GM18511 (cell line): Measurements from ENCODE around the gene SIN3A.
"Not testable (repeated sequence)": the region's sequence is repeated elsewhere in the genome, so short reads cannot be mapped to it uniquely, and the experiment has no call there.

Experiments used
- ATAC-seq: cut with Tn5 transposase; IDR thresholded peaks from one replicate; pipeline ENCODE4 v1.9.1; 2021; ENCODE audit warnings: mild to moderate bottlenecking, moderate library complexity; ENCODE audit not compliant: unreplicated experiment

Gene SIN3A

DNA sequence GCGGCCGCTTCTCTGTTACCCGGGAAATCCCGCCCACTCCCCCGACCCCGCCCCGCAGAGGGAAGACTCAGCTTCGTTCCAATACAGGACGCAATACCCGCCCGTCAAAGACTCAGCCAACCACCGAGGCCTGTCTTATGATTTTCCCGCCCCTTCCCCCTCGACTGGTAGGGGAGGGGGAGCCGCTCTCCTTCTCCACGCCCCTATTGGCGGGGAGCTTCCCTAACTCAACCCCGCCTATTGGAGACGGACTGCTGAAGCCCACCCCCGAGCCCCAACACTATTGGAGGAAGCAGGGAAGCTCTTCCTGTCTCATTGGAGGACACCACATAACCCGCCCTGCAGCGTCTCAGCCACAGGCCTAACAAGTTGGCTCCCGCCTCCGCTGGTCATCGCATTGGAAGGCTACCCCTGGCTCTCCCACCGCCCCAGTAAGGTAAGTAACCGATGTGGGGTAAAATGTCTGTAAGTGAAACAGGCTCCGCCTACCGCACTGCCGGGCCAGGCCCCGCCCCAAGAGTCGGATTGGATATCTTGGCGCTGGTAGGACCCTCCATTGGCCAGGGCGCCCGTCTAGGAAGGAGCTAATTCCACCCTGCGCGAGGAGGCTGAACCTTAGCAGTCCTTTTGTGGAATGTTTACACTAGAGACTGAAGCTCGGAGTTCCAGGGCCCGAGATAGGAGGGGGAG is at the start of gene SIN3A:
TSS of gene SIN3A (minus strand) at position 17 of the 690 bp plus-strand sequence. CDS start 21,315 bp downstream, outside the sequence.
- peak; percentile 52 for ATAC-seq

DNA sequence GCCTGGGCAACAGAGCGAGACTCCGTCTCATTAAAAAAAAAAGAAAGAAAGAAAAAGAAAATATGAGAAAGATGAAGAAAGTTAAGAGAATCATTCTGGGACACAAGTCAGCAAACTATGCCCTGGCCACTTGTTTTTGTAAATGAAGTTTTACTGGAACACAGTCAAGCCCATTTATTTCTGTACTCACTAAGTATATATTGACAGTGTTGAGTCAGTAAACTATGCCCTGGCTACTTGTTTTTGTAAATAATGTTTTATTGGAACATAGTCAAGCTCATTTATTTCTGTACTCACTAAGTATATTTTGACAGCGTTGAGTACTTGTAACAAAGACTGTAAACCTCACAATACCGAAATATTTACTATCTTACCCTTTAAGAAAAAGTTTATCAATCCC is 42.2 kb upstream of the SIN3A start:
- ATAC-seq = no peak

GRCh38 chr15:75483961-75484360 is 32.5 kb upstream of the SIN3A start:
- no peak for ATAC-seq

GRCh38 chr15:75483556-75483955 is 32.1 kb upstream of the SIN3A start:
- ATAC-seq = not testable (repeated sequence)

DNA sequence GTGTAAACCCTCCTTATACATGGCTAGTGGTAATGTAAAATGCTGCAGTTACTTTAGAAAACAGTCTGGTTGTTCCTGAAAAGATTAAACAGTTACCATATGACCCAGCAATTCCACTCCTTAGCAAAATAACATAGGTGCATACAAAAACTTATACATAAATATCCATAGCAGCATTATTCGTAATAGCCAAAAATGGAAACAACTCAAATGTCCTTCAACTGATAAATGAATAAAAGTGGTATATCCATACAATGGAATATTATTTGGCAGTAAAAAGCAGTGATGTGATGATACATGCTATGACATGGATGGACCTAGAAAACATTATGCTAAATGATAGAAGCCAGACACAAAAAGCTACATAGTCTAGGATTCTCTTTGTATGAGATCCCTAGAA is 31.6 kb upstream of the SIN3A start:
- ATAC-seq = no peak

DNA sequence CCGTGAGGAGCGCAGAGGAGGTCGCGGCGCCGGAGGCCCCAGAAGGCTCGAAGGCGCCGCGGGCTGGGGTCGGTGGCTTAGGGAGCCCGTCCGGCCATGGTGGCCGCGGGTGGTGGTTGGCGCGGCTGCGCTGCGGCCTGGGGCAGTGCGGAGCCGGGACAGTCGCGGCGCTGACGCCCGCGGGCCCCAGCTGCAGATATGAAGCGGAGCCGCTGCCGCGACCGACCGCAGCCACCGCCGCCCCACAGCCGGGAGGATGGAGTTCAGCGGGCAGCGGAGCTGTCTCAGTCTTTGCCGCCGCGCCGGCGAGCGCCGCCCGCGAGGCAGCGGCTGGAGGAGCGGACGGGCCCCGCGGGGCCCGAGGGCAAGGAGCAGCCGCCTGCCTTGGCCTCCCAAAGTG is 29.0 kb upstream of the SIN3A start:
- ATAC-seq = not testable (repeated sequence)

DNA sequence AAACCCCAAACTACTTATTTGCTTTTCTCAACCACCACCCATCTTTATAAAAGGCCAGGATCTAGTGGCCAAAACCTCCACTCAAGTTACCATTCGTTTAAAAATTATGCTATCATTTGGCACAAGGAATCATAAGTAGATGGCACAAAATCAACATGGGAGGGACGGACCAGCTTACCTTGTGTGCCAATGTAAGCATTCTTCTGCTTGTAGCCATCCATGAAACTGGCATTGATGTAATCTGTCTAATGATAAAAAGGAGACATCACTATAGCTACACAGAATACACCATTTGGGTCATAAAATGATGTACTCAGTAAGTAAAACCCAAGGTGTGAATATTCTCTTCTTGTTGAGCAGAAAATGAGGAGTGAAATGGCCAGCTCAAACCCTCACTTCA is 28.2 kb upstream of the SIN3A start:
- ATAC-seq = no peak

DNA sequence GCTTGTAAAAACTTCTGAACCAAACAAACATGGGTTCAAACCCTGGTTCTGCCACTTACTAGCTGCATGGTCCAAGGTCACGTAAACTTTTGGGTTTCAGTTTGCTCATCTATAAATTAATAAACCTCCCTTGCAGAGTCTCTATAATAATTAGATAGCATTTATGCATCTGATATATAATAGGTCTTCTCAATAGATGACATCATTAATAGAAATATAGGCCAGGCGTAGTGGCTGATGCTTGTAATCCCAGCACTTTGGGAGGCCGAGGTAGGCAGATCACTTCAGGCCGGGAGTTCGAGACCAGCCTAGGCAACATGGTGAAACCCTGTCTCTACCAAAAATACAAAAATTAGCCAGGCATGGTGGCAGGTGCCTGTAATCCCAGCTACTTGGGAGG is 25.6 kb upstream of the SIN3A start:
- not testable (repeated sequence) for ATAC-seq

GRCh38 chr15:75468913-75469598 is 17.6 kb upstream of the SIN3A start:
- no peak for ATAC-seq

- no peak for ATAC-seq
These were observed 9.2 kb upstream of the SIN3A start for GRCh38 chr15:75460646-75461045.

DNA sequence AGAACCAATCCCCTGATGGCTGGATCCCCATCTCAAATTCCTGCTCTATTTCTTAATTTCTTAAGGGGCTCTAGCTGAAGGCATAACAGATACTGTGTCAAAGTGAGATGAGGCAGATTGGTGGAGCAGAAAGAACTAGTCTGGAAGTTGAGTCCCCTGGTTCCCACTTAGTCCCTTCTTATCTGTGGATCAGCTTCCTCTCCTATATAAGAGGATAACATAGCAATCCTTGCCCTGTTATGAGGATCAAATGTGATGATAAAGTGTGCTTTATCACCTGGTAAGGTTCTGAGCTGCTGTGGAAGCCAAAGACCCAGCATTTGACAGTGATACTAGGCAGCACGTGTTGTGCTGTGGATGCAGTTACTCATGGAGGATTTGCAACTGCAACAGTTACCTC is 8.1 kb upstream of the SIN3A start:
- no peak for ATAC-seq

DNA sequence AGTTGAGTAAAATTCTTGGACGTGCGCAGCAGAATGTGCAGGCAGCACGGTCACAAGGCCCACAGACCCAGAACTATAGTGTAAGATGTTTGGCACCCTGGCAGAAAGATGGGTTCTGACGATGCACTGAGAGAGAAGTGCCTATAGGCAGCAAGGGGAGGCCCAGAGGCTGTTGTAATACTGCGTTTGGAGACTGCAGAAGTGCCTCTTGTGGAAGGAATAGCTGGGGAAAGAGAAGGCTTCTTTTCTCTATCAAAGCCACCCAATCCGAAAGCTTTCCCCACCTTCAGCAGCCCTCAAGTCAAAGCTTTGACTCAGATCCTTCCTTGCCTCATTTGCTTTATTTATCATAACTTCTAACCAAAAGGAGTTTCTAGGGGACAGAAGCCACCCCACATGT is 5.2 kb upstream of the SIN3A start:
- no peak for ATAC-seq

DNA sequence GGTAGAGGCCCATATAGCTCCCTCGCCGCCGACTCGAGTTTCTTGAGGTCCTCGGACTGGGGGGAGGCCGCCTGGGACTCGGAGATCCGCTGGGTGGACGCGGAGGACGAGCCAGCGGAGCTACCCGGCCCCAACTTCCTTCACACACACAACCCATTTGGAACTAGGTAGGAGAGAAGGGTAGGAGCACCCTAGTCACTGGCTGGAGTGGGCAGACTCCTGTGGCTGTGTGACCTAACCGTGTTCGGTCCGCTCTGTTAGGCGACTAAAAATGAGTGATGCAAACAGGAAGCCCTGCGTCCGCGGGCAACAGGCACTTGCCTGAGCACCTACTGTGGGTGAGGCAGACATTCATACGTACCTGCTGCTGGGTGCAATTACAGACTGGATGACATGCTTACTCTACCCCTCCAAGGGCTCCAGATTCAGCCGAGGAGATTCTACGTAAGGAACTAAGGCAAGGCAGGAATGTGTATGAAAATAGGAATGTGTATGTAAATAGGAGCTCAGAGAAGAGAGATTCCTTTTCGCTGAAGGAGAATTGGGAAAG is 4.6 kb upstream of the SIN3A start:
- no peak for ATAC-seq

GRCh38 chr15:75455424-75455981 is 4.0 kb upstream of the SIN3A start:
- no peak for ATAC-seq

GRCh38 chr15:75454471-75455378 is 3.2 kb upstream of the SIN3A start:
- no peak for ATAC-seq

DNA sequence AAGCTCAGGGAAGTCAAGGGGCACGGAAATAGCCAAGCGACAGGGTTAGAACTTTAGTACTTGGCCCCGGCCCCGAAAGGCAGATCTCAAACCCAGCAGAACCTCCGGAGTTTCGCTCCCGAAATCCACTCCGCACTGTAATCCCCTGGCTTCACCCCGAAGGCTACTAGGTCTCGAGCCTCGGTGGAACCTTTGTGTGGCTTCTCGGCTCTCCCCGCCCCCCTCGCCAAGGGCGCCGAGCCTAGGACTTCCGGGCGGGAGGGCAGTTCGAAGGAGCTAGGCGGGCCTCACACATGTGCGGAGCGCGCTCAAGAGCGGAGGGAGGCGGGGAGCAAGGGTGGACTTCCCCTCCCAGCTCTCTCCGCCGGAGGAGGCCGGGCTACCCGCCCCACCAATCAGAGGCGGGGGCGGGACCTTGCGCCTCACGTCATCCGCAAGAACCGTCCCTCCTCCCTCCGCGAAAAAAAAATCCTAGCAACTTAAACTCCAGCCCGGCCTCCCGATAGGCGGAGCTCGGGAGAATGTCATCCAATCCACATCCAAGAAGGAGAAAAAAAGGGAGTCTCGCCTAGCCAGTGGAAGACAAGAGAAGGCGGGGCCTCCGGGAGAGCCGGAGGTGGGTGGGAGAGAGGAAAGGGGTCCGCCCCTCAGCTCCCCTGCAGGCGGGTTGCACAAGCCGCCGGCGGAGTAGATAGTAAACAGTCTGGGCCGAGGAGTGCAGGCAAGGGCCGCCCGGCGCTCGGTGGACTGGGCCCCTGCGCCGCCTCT is 2.4 kb upstream of the SIN3A start:
- peak; percentile 35 for ATAC-seq

- no peak for ATAC-seq
These were observed 1.6 kb upstream of the SIN3A start for GRCh38 chr15:75452865-75453702.

GRCh38 chr15:75452364-75452864 is 924 bp upstream of the SIN3A start:
- ATAC-seq = no peak

DNA sequence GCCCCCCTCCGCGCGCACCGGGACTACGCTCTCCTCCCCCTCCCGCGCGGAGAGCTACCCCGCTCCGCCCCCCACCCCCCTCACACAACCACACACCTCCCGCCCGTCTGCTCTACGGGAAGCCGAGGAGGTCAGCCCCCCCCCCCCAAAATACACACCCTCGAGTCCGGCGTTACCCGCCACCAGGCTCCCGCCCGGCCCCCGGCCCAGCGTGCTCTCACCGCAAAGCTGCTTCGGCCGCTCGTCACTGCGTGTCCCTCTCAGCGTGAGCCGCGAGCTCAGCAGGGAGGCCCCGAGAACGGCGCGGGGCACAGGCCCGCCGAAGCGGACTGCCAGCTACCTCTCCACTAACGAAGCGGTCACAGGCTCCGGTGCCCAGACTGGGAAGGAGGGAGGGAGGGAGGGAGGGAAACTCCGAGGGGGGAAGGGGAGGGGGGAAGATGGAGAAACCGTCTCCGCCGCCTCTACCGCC is 252 bp downstream of the SIN3A start:
- no peak for ATAC-seq
